Erythroblast (primary cell): ENCODE data around the gene STOX1.
"Not testable (repeated sequence)": the region's sequence is repeated elsewhere in the genome, so short reads cannot be mapped to it uniquely, and the experiment has no call there.

Experiments used
- GATA1 ChIP-seq: IDR thresholded peaks from 2 replicates; pipeline ENCODE4 v1.6.1; 2011; ENCODE audit warnings: low read depth, mild to moderate bottlenecking, control low read depth, low read length, moderate library complexity
- POLR2A ChIP-seq: IDR thresholded peaks from 2 replicates; pipeline ENCODE4 v1.6.1; 2011; ENCODE audit warnings: mild to moderate bottlenecking, low read length

GRCh38 chr10:68940917-68941316 is 113.6 kb downstream of the STOX1 start:
- not testable (repeated sequence) for TF ChIP-seq POLR2A, GATA1
